HFF-Myc (cell line): ENCODE measurements around the gene BDNF.
A peak's percentile ranks its signal among the peaks of the same experiment; 100 is the strongest.

Experiments used
- DNase-seq: peaks from one replicate; pipeline ENCODE4 v3.0.0-alpha.2; 2011; ENCODE audit warnings: low read depth; ENCODE audit errors: extremely low read depth
- H3K4me3 ChIP-seq: replicated peaks from 2 replicates; pipeline ENCODE4 v1.5.1; 2011; ENCODE audit warnings: low read depth, mild to moderate bottlenecking, control low read depth, low read length
- TF ChIP-seq, protein P1 (sequence below): IDR thresholded peaks from 2 replicates; pipeline ENCODE4 v1.5.1; 2012; ENCODE audit warnings: mild to moderate bottlenecking, low read depth, low read length, control low read depth; ENCODE audit errors: missing control alignments

Gene BDNF

DNA sequence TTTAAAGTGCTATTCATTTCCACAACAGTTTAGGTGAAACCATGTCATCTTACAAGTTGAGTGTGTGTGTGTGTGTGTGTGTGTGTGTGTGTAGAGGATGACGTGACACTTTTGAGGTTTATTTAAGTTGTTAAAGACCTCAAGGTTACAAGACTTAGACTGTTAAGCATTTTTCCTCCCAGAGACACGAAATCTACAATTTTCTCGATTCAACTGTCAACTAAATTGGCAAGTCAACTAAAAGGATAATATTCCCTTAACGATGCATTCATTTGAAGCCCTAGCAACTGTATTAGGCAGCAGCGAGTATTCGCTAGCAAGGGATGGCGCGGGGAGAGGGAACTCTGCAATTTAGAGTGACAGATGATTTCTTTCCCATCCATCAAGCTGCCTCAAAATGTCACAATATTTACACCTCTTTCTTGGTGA lies 17.6 kb upstream of the BDNF start:
- TF ChIP-seq, protein P1, sequence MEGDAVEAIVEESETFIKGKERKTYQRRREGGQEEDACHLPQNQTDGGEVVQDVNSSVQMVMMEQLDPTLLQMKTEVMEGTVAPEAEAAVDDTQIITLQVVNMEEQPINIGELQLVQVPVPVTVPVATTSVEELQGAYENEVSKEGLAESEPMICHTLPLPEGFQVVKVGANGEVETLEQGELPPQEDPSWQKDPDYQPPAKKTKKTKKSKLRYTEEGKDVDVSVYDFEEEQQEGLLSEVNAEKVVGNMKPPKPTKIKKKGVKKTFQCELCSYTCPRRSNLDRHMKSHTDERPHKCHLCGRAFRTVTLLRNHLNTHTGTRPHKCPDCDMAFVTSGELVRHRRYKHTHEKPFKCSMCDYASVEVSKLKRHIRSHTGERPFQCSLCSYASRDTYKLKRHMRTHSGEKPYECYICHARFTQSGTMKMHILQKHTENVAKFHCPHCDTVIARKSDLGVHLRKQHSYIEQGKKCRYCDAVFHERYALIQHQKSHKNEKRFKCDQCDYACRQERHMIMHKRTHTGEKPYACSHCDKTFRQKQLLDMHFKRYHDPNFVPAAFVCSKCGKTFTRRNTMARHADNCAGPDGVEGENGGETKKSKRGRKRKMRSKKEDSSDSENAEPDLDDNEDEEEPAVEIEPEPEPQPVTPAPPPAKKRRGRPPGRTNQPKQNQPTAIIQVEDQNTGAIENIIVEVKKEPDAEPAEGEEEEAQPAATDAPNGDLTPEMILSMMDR = no peak
- H3K4me3 ChIP-seq = peak overlapping the region; percentile 60
- no peak for DNase-seq

DNA sequence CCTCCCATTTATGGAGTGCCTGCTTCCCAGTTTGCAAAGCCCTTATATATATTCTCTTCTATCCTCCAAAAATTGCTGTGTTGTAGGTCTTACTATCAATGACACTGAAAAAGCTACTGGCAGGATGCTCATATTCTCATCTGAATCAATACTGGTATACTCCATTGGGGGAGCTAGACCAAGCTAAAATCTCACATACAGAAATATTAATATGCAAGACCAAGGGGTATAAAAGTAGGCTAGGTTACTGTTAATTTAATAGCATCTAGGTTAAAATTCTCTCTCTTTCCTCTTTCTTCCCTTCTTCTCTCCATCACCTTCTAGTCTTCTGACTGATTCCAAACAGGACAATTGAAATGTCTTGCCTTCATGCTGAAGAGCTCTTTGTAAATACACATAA lies 17.1 kb upstream of the BDNF start:
- no peak overlapping the region for H3K4me3 ChIP-seq
- no peak for DNase-seq
- TF ChIP-seq, protein P1 = peak; percentile 8

DNA sequence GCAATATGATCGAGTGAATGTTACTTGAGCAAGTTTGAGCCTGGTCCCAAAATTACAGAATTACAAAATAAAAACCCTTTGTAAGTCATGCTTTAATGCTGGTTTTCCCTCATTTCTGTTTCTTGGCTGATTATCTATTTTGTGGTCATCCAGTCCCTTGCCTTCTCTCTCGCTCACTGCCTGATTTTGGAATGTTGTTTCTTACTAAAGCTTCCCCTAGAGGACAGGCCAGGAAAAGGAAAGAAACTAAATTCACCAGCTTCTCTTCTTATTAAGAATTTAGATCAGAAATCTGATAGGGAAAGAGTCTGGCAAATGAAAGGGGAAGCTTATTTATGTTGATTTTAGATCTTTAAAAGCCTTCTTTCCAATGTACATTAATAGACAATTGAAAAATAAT lies 16.6 kb upstream of the BDNF start:
- DNase-seq = no peak
- TF ChIP-seq, protein P1 = peak; percentile 22
- no peak overlapping the region for H3K4me3 ChIP-seq

DNA sequence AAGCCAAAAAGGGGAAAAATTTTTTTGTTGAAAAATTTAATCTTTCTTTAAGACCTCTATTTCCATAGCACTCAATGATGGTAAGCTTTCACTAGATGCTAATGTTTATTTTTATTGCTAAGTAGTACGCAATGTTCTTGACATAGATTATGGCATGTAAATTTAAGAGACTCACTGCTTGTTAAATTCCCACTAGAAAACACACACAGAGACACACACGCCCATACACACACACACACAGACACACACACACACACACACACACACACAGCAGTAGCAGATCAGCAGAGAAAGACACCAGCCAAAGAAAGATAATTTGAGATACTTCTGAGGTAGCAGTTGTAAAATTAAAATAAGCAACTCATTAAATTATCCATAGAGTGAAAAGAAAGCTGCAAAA lies 16.0 kb upstream of the BDNF start:
- H3K4me3 ChIP-seq = no peak overlapping the region
- TF ChIP-seq, protein P1 = no peak
- no peak for DNase-seq

DNA sequence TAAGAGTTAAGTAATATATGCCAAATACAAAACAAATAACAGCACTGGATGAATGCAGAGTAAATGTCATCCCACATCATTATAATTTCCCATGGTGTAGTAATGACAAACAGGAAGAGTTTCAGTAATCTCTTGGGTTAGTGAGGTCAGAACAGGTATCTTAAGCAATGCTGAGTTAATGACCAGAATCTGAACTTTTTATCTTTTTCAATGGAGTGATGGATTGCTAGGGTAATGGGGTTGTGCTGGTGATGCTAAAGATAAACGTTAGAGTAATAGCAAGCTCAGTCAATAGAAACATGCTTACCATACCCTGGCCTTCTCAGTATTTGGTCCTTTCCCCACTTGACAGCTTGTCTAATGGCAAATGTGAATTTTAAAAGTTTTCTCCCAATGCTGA lies 11.5 kb upstream of the BDNF start:
- TF ChIP-seq, protein P1 = no peak
- no peak for DNase-seq
- H3K4me3 ChIP-seq = no peak overlapping the region

DNA sequence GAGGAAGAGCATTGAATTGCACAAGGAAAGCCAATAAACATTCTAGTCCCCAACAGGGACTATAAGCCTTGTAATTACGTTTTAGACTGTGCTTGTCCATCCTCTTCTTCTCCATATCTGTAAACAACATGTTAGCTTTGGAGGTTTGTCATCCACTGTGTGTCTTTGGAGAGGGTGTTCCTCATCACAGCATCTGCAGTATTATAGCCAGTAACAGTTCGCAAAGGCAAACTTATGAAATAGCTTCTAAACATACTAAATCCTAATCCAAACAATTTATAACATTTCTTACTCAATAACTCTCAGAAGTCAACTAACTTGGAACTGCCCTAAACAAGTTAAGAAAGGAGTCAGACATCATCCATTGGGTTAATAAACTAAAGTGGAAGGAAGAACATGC lies 10.3 kb upstream of the BDNF start:
- DNase-seq = no peak
- no peak overlapping the region for H3K4me3 ChIP-seq
- TF ChIP-seq, protein P1 = no peak

DNA sequence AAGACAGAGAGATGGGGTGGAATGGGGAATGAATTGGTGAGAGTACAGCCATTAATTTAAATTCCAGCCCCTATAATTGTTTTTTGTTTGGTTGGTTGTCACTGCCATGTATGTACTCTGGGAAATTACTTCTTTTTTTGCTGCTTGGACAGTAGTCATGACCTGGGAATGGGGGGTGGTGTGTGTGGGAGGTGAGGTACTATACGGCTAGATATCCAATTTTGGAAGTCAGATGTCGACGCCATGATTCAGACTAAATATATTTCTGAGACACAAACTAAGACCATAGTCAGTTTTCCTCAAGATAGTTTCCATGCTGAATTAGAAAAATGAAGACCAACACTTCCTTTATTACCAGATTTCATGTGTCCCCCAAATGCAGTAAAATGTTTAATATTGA lies 7.4 kb upstream of the BDNF start:
- no peak overlapping the region for H3K4me3 ChIP-seq
- TF ChIP-seq, protein P1 = no peak
- no peak for DNase-seq
